KMS-11 (cell line): ENCODE data around the gene CTNNA2.

ENCODE experiments used
- H2AFZ ChIP-seq: fragments of 200-600 bp; sonication (generic); 2 replicates; pipeline ENCODE4 v1.6.1; 2016; ENCODE audit warnings: antibody characterized with exemption, mixed run types, low read depth
- H3K27ac ChIP-seq: fragments of 200-600 bp; sonication (generic); 2 replicates; pipeline ENCODE4 v1.6.1; 2016; ENCODE audit warnings: mild to moderate bottlenecking, mixed run types
- H3K27me3 ChIP-seq: fragments of 200-600 bp; sonication (generic); 2 replicates; pipeline ENCODE4 v1.6.1; 2017; ENCODE audit warnings: mild to moderate bottlenecking, low read depth, mixed run types, moderate library complexity; ENCODE audit not compliant: insufficient read depth
- H3K36me3 ChIP-seq: fragments of 200-600 bp; sonication (generic); 2 replicates; pipeline ENCODE4 v1.6.1; 2017; ENCODE audit warnings: mild to moderate bottlenecking, mixed run types; ENCODE audit not compliant: insufficient read depth
- H3K4me1 ChIP-seq: fragments of 200-600 bp; sonication (generic); 2 replicates; pipeline ENCODE4 v1.6.1; 2016; ENCODE audit warnings: mild to moderate bottlenecking, low read depth, mixed run types; ENCODE audit not compliant: poor library complexity, severe bottlenecking
- H3K4me2 ChIP-seq: fragments of 200-600 bp; sonication (generic); 2 replicates; pipeline ENCODE4 v1.7.0; 2016; ENCODE audit warnings: mild to moderate bottlenecking, mixed run types
- H3K4me3 ChIP-seq: fragments of 200-600 bp; sonication (generic); IDR thresholded peaks from 2 replicates; pipeline ENCODE4 v1.6.1; 2017; ENCODE audit warnings: low read depth, low read length, mixed read lengths; ENCODE audit not compliant: insufficient read depth
- H3K79me2 ChIP-seq: fragments of 200-600 bp; sonication (generic); 2 replicates; pipeline ENCODE4 v1.6.1; 2016; ENCODE audit warnings: low read depth, mixed run types; ENCODE audit not compliant: insufficient read depth
- H3K9ac ChIP-seq: fragments of 200-600 bp; sonication (generic); 2 replicates; pipeline ENCODE4 v1.6.1; 2016; ENCODE audit warnings: mild to moderate bottlenecking, mixed run types
- H4K20me1 ChIP-seq: fragments of 200-600 bp; sonication (generic); 2 replicates; pipeline ENCODE4 v1.6.1; 2016; ENCODE audit warnings: mild to moderate bottlenecking, mixed run types; ENCODE audit not compliant: insufficient read depth
- TF ChIP-seq, protein P1 (sequence below): fragments of 200-600 bp; sonication (generic); conservative IDR thresholded peaks from 2 replicates; pipeline ENCODE4 v1.6.1; 2017; ENCODE audit warnings: low read depth, mild to moderate bottlenecking, antibody characterized with exemption, low read length, moderate library complexity, mixed read lengths

The CTNNA2 gene

DNA sequence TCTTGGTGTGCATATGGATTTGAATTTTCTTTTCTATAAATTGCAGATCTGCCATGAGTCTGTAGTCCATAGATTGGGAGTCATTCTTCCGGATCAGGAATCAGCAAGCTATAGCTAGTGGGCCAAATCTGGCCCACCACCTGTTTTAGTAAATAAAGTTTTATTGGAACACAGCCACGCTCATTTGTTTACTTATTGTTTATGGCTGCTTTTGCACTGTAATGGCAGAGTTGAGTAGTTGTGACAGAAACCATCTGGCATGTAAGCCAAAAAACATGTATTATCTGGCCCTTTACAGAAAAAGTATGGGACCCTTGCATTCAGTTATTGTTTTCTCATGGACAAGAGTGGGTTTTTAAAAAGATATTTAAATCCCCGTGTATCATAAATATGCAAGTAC is 600.5 kb downstream of the CTNNA2 start:
- no peaks in the 10 kb centered on the region for H3K27me3 ChIP-seq
- H3K79me2 ChIP-seq: no peaks in the 10 kb centered on the region
- no peak overlapping the region for H2AFZ ChIP-seq
- H3K4me3 ChIP-seq: no peak overlapping the region
- peaks cover 11% of the 10 kb centered on the region for H3K4me1 ChIP-seq
- H4K20me1 ChIP-seq: no peaks in the 10 kb centered on the region
- no peak overlapping the region for H3K27ac ChIP-seq
- no peak overlapping the region for H3K9ac ChIP-seq
- H3K4me2 ChIP-seq: no peak overlapping the region
- TF ChIP-seq, protein P1, sequence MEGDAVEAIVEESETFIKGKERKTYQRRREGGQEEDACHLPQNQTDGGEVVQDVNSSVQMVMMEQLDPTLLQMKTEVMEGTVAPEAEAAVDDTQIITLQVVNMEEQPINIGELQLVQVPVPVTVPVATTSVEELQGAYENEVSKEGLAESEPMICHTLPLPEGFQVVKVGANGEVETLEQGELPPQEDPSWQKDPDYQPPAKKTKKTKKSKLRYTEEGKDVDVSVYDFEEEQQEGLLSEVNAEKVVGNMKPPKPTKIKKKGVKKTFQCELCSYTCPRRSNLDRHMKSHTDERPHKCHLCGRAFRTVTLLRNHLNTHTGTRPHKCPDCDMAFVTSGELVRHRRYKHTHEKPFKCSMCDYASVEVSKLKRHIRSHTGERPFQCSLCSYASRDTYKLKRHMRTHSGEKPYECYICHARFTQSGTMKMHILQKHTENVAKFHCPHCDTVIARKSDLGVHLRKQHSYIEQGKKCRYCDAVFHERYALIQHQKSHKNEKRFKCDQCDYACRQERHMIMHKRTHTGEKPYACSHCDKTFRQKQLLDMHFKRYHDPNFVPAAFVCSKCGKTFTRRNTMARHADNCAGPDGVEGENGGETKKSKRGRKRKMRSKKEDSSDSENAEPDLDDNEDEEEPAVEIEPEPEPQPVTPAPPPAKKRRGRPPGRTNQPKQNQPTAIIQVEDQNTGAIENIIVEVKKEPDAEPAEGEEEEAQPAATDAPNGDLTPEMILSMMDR: no peak
- no peaks in the 10 kb centered on the region for H3K36me3 ChIP-seq

DNA sequence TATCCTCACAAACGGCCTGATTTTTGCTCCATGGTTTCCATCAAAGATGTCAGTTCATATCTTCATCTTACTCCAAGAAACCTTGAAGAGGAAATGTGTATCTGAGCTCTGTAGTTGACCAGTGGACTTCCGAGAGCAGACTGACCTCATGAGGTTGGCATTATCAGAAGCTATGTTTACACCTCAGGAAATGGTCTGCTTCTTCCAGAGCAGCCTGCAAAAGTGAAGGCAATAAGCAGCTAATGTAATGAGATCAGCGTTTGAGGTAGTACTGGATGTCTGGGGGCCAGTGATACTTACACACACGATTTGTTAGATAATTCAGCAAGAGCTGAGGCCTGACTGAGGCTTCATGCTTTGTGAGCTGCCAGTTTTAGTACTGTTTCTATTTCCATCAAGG is 602.0 kb downstream of the CTNNA2 start:
- H3K9ac ChIP-seq: no peak overlapping the region
- H3K4me1 ChIP-seq: peaks cover 11% of the 10 kb centered on the region
- H3K27me3 ChIP-seq: no peaks in the 10 kb centered on the region
- no peaks in the 10 kb centered on the region for H4K20me1 ChIP-seq
- TF ChIP-seq, protein P1: no peak
- H3K79me2 ChIP-seq: no peaks in the 10 kb centered on the region
- no peak overlapping the region for H3K27ac ChIP-seq
- no peak overlapping the region for H3K4me3 ChIP-seq
- no peak overlapping the region for H3K4me2 ChIP-seq
- no peaks in the 10 kb centered on the region for H3K36me3 ChIP-seq
- no peak overlapping the region for H2AFZ ChIP-seq

DNA sequence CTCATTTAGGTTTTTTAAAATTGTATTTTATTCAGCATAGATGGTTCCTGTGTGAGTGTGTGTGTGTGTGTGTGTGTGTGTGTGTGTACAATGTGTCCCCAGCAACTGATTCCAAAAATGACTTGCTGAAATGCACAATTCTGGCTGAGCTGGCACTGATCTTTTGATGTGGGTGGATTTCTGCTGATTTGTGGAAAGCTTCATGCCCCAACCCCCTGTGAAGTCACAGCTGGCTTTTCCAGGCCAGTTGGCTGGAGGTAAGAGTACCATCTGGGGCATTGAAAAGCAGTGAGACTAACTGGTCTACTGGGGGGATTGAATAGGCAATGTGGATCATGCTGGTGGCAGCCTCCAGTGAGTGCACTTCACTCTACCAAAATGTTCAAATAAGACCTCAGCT is 604.5 kb downstream of the CTNNA2 start:
- TF ChIP-seq, protein P1: no peak
- Histone ChIP-seq H3K4me2 (no peak overlapping the region), H3K27ac (no peak overlapping the region), H2AFZ (no peak overlapping the region), H3K36me3 (no peaks in the 10 kb centered on the region), H3K4me1 (peaks cover 11% of the 10 kb centered on the region), H3K9ac (no peak overlapping the region), H3K27me3 (no peaks in the 10 kb centered on the region), H3K79me2 (no peaks in the 10 kb centered on the region), H4K20me1 (no peaks in the 10 kb centered on the region), H3K4me3 (no peak overlapping the region)

DNA sequence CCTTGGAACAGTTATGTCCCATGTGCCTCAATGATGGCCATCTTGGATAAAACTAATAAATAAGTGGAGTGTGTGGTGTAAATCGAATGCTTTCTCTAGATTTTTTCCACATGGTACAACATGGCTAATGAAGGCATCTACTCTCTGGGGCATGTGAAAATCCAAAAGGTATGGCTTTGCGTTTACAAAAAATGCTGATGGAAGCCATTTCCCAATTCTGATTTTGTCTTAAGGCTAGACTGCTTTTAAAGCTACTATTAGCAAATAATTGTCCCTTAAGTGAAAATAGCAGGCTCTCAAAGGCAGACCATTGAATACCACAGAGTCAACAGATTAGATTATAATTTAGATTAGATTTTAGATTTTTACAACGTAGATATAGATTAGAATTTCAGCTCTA is 608.0 kb downstream of the CTNNA2 start:
- H4K20me1 ChIP-seq: no peaks in the 10 kb centered on the region
- TF ChIP-seq, protein P1: no peak
- no peaks in the 10 kb centered on the region for H3K79me2 ChIP-seq
- peaks cover 11% of the 10 kb centered on the region for H3K4me1 ChIP-seq
- H3K4me3 ChIP-seq: no peak overlapping the region
- no peaks in the 10 kb centered on the region for H3K36me3 ChIP-seq
- H3K27ac ChIP-seq: no peak overlapping the region
- no peak overlapping the region for H3K9ac ChIP-seq
- H3K4me2 ChIP-seq: no peak overlapping the region
- no peaks in the 10 kb centered on the region for H3K27me3 ChIP-seq
- no peak overlapping the region for H2AFZ ChIP-seq

DNA sequence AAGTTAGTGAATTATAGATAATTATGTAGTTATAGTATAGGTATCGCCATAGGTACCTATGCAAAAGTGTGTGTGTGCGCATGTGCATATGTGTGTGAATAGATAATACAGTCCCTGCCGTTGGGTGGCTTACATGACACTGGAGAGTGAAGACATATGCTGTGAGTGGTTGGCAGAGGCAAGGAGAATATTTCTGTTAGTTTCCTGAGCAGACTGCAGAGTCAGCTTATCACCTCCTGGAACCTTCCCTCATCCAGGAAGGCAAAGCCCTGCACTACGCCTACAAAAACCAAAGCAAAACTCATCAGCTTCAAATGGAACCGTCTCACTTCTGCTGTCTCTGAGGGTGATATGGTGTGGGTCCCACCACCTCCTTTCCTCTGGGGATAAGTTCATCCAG is 609.8 kb downstream of the CTNNA2 start:
- Histone ChIP-seq H3K4me2 (no peak overlapping the region), H3K27me3 (no peaks in the 10 kb centered on the region), H4K20me1 (no peaks in the 10 kb centered on the region), H3K4me1 (peaks cover 2% of the 10 kb centered on the region), H2AFZ (no peak overlapping the region), H3K4me3 (no peak overlapping the region), H3K36me3 (no peaks in the 10 kb centered on the region), H3K79me2 (no peaks in the 10 kb centered on the region), H3K9ac (no peak overlapping the region), H3K27ac (no peak overlapping the region)
- TF ChIP-seq, protein P1: no peak
